Peyer's patch (tissue), 4 donors: ENCODE measurements around the gene SPACA4.

Experiments
- POLR2A ChIP-seq, 2 donors: fragments of 450-650 bp; IDR thresholded peaks; one replicate each; pipeline ENCODE4 v1.5.1; 2017; ENCODE audit warnings: antibody characterized with exemption in 2 of 2, mild to moderate bottlenecking in 2 of 2, moderate library complexity in 2 of 2
- TF ChIP-seq, protein P1 (sequence below), 6 experiments: fragments of 450-650 bp in 4 of 6; fragments of 200-600 bp in 2 of 6; sonication (generic) in 1 of 6; IDR thresholded peaks; one replicate each; pipeline ENCODE4 v1.5.1; 2017 to 2019; ENCODE audit warnings: antibody characterized with exemption in 6 of 6, mild to moderate bottlenecking in 3 of 6, moderate library complexity in 1 of 6

DNA sequence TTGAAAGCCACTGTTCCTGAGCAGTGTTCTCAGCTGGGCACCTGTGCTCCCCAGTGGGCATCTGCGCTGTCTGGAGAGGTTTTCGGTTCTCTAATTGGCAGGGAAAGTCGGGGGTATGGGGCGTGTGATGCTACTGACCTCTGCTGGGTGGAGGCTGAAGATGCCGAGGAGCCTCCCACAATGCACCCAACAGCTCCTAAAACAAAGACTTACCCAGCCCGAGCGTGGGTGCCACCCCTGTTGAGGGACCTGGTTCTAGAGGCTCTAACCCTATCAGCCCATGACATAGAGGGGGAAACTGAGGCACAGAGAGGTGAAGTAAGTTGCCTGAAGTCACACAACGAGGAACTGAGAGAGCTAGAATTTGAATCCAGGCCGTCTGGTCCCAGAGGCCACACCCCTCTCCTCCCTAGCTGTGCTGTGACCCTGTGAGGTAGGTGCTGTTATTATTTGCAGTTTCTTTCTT is 2.3 kb downstream of the SPACA4 start:
- TF ChIP-seq, protein P1, sequence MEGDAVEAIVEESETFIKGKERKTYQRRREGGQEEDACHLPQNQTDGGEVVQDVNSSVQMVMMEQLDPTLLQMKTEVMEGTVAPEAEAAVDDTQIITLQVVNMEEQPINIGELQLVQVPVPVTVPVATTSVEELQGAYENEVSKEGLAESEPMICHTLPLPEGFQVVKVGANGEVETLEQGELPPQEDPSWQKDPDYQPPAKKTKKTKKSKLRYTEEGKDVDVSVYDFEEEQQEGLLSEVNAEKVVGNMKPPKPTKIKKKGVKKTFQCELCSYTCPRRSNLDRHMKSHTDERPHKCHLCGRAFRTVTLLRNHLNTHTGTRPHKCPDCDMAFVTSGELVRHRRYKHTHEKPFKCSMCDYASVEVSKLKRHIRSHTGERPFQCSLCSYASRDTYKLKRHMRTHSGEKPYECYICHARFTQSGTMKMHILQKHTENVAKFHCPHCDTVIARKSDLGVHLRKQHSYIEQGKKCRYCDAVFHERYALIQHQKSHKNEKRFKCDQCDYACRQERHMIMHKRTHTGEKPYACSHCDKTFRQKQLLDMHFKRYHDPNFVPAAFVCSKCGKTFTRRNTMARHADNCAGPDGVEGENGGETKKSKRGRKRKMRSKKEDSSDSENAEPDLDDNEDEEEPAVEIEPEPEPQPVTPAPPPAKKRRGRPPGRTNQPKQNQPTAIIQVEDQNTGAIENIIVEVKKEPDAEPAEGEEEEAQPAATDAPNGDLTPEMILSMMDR (IDR thresholded peaks at IDR 0.05), result peak; percentile 24 to 67 (median 46)
- no peak for TF ChIP-seq POLR2A (IDR thresholded peaks at IDR 0.05)
